ENCODE measurements around the gene RBFA.

RBFA gene

DNA sequence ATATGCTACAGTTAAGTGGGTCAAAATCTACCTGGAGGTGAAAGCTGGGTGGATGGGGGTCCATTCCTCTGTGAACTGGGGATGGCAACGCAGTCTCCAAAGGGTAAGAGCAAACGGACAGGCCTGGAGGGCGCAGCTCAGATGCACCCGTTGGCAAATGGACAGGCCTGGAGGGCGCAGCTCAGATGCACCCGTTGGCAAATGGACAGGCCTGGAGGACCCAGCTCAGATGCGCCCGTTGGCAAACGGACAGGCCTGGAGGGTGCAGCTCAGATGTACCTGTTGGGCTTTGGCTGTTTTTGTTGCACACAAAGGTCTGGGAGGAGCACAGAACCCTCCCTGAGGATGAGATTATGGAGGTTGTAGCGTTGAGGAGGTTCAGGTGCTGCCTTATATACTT is 33.7 kb downstream of the RBFA start:
- DNase-seq (ENCODE audit: low read depth, low spot score) = no peak
- no peak overlapping the region for H3K27ac ChIP-seq

- H3K27ac ChIP-seq = no peak overlapping the region
- DNase-seq (ENCODE audit: low read depth, low spot score) = no peak
These were observed 34.5 kb downstream of the RBFA start for GRCh38 chr18:80068571-80069272.

DNA sequence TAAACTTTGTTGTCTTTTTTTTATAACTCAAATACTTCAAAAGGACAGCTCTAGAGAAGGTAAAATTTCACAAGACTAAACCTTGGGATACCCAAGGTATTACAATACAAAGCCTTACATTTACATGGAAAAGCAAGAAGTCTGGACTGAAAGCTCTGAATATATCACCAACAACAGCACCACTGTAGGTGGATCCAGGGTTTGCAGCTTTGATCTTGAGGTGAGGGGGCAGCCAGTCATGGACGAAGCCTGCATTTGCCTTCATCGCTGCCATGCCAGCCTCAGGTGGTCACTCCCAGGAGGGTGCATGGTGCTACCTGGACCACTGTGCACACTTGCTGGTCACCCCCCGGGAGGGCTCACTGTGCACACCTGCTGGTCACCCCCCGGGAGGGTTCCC is 36.6 kb downstream of the RBFA start:
- DNase-seq (ENCODE audit: low read depth, low spot score) = no peak
- no peak overlapping the region for H3K27ac ChIP-seq

DNA sequence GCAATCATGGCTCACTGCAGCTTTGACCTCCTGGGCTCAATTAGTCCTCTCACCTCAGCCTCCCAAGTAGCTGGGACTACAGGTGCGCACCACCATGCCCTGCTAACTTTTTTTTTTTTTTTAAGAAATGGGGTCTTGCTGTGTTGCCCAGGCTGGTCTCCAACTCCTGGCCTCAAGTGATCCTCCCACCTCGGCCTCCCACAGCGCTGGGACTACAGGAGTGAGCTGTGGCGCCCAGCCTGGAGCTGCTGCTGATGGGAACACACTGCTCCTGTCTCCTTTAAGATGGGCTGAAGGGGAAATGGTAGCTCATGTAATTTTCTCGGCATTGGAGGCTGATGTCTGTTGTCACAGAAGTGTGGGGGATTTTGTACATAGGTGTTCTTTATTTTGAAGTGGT is 39.9 kb downstream of the RBFA start:
- H3K27ac ChIP-seq = no peak overlapping the region
- no peak for DNase-seq (ENCODE audit: low read depth, low spot score)

GRCh38 chr18:80074697-80075096 is 40.5 kb downstream of the RBFA start:
- DNase-seq (ENCODE audit: low read depth, low spot score) = no peak
- no peak overlapping the region for H3K27ac ChIP-seq

- no peak overlapping the region for H3K27ac ChIP-seq
- no peak for DNase-seq (ENCODE audit: low read depth, low spot score)
These were observed 41.7 kb downstream of the RBFA start for GRCh38 chr18:80075940-80076339.

GRCh38 chr18:80076379-80076778 is 42.1 kb downstream of the RBFA start:
- no peak overlapping the region for H3K27ac ChIP-seq
- DNase-seq (ENCODE audit: low read depth, low spot score) = no peak

- H3K27ac ChIP-seq = no peak overlapping the region
- DNase-seq (ENCODE audit: low read depth, low spot score) = no peak
These were observed 43.6 kb downstream of the RBFA start for GRCh38 chr18:80077873-80078272.
